ELF-1 (cell line): ENCODE data around the gene FGFR2.

Experiments used
- DNase-seq: peaks from one replicate; pipeline ENCODE4 v3.0.0-alpha.2; 2016; ENCODE audit warnings: low read depth, low spot score

FGFR2 gene

DNA sequence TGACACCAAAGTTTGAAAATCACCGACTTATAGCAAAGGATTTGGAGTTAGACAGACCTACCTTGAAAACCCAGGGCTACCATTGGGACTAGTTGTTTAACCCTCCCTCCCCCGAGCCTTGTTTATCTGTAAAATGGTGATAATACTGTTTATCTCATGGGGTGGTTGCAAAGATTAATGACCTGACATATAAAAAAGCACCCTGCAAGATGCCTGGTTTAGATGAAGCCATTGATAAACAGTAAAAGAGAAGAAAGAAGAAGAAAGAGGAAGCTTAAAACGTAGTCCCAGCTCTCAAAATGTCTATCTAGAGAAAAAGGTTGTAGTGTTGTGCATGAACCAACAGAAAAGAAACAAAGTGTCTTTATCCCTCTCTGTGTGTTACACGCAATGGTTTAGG, 145.7 kb downstream of the FGFR2 start:
- no peak for DNase-seq

GRCh38 chr10:121450247-121450646, 148.0 kb downstream of the FGFR2 start:
- no peak for DNase-seq

DNA sequence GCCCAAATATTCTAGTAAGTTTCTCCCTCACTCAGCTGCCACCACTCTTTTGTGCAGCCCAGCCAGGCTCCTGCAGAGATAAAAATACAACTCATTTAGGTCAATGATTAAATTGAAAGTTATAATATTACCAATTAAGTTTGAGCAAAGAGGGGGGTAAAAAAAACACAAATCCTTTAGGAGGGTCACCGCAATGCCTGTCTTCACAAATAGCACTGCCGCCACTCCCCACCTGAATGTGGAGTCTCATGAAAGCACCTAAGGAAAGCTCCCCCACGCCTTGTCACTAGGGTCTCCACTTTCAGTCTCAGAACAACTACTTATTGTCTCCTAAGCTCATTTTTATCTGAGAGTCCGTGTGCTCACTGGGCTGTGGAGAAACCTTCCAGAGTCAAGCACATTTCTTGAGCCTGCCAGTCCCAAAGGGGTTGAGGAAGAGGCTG, 148.7 kb downstream of the FGFR2 start:
- DNase-seq: no peak

DNA sequence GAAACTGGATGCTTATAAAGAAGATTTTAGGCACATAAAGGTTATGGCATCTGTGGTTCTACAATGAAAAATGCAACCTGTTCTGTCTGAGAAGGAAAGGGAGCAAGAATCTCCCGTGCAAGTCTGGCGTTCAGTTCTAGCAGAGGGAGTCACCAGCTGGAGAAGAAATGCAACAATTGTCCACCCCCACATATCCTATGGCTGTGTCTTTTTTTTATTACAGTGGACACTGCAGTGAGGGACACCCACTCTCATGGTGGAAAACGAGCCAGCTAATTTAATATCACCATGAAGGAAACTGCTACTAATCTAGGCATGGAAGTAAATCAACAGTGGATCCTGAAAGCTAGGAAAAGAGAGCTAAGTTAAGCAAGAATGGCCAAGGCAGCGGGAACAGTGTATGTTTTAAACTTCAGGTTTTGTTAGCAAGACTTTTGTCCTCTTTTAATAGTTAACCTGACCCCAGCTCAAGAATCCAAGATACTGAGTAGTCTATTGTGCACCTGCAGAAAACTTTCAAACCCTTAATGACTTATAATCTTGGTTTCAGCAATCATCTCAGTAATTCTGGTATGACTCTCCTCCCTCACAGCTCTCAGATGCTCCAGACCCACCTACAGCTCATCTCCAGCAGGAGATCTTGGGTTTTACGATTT, 149.3 kb downstream of the FGFR2 start:
- no peak for DNase-seq

- no peak for DNase-seq
Measured at GRCh38 chr10:121444520-121445165, 153.6 kb downstream of the FGFR2 start.

GRCh38 chr10:121442086-121442935, 155.9 kb downstream of the FGFR2 start:
- no peak for DNase-seq

GRCh38 chr10:121440461-121440860, 157.8 kb downstream of the FGFR2 start:
- no peak for DNase-seq

DNA sequence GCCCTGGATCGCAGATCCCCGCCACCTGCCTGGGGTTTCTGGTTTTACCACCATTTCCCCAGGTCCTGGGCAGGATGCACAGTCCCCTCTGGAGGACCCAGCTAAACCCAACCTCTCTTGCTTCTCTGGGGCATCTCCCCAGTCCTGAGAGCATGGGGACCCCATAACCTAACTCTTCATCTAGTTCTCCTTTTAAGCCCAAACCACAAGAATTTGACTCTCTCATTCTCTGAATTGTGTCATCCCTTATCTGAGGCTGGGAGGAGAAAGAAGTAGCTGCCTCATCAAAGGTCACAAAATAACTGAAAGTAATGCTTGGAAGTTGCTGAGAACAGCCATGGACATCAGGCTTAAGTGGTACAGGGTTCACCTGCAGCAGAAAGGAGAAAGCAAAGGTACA, 159.9 kb downstream of the FGFR2 start:
- DNase-seq: no peak

- peak; percentile 41 for DNase-seq
Measured at GRCh38 chr10:121437596-121437995, 160.6 kb downstream of the FGFR2 start.

DNA sequence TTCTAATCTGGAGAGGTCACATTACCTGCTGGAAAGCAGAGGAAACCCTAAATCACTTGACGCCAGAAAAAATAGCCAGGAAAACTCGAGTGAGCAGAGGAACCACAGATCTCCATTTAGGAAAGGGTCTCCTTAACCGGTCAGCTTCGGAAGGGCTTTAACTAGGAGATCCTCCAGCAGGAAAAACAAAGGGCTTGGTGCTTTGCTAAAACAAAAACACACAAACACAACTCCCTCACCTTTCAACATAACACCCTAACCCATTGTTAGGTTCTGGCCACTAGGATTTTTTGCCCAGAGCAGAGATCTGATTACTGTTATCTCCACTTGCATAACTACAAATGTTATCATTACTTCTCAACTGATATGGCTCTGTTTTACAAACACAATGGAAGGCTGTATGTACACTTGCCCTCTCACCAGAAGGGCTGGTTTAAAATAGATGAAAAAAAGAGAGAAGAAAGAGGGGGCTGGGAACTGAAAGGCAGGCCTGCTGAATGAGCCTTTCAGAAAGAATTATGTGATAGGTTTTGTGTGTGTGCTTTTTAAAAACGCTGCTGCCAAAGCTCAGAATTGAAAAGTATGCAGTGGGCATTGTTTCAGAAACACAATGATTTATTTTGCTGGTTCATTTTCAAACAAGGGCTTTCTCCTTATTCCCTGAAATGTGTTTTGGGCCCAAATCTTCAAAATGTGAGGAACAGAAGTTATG, 161.5 kb downstream of the FGFR2 start:
- DNase-seq: peak; percentile 64

DNA sequence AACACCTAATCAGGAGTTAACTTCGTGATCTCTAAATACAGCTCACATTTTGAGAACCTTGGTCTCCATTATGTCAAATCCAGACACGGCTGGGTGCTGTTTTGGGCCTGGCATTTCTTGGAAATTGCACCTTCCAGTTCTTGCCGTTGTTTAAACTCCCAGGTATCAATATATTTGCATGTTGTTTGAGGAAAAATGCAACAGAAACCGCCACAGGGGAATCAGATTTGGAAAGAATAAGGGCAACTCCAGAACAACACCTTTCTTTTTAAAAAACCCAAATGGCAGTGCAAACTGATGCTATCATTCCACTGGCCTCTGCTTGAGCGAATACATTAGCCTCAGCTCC, 162.0 kb downstream of the FGFR2 start:
- DNase-seq: no peak

DNA sequence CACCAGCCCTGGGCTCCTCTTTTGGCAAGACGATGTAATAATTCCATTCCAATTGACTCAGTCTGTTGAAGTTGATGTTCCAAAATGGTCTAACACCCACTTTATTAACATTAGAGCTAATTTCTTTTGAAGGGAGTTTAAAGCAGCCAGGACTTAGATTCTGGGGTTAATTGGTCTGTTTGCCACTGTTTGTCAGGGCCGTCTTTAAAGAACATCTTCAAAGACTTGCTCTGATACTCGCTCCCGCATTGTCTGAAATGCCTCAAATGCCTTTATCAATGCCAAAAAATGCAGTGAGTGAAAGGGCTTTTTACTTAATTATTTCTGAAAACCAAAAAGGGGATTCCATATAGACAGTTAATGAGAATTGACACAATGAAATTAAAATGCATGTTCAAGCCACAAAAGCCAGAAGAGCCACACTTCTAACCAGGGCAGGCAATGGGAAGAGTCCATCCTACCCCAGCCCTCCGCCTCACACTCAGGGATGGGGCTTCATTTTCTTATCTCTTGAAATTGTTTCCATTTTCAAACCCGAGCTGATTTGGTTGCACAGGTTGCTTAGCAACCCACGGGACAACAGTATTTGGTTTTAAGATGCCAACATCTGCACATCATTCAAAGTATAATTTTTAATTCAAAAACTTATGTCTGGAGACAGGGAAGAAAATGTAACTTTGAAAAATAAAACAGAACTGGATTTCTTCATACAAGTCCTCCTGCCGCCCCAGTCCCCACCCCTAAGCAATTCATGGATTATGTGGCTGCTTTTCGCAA, 163.0 kb downstream of the FGFR2 start:
- DNase-seq: no peak

GRCh38 chr10:121433965-121434364, 164.3 kb downstream of the FGFR2 start:
- DNase-seq: no peak

DNA sequence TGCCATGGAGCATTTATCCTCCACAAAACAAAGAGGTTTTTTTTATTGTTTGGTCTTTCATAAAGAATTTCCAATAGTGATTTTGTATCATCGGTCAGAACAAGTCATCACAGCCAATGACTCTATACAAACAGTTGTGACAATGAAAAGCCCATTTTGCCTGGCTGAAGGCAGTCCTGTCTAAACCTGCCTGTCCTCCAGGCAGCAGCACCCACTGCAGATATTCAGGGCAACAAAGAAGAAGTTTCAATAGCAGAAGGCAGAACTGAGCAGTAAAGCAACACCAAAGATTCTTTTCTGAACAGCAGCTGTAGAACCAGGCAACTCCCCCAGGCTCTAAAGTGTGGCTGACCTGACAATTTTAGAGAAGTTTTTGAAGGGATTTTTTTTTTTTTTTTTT, 169.4 kb downstream of the FGFR2 start:
- no peak for DNase-seq
